ENCODE results near the gene TRUB1. TPM values are rescaled to one million over a fixed set of nuclear protein-coding genes. Genes with fewer than 3 reads are reported as not detected.

TRUB1 gene
- total RNA-seq, 1 donor from 2014 or later: 21.2 TPM

- H3K27me3 Mint-ChIP-seq: no peaks in the 10 kb centered on the region
- no peak for TF ChIP-seq CTCF (IDR thresholded peaks at IDR 0.05; ENCODE audit: unreplicated experiment)
- H3K27ac Mint-ChIP-seq: no peak overlapping the region
- no peaks in the 10 kb centered on the region for H3K36me3 Mint-ChIP-seq (ENCODE audit: insufficient read depth)
- H3K4me3 Mint-ChIP-seq (ENCODE audit: low read depth): no peak overlapping the region
- DNase-seq (ENCODE audit: low spot score, unreplicated experiment): no peak
- no peaks in the 10 kb centered on the region for H3K9me3 Mint-ChIP-seq (ENCODE audit: low read depth)
- H3K4me1 Mint-ChIP-seq (ENCODE audit: low read depth): no peaks in the 10 kb centered on the region
Measured at GRCh38 chr10:114995468-114996247, 57.7 kb downstream of the TRUB1 start.

GRCh38 chr10:114996542-114996941 lies 58.5 kb downstream of the TRUB1 start:
- no peaks in the 10 kb centered on the region for H3K27me3 Mint-ChIP-seq
- no peak for TF ChIP-seq CTCF (IDR thresholded peaks at IDR 0.05; ENCODE audit: unreplicated experiment)
- no peak overlapping the region for H3K27ac Mint-ChIP-seq
- no peak for DNase-seq (ENCODE audit: low spot score, unreplicated experiment)
- no peaks in the 10 kb centered on the region for H3K4me1 Mint-ChIP-seq (ENCODE audit: low read depth)
- no peaks in the 10 kb centered on the region for H3K9me3 Mint-ChIP-seq (ENCODE audit: low read depth)
- no peak overlapping the region for H3K4me3 Mint-ChIP-seq (ENCODE audit: low read depth)
- no peaks in the 10 kb centered on the region for H3K36me3 Mint-ChIP-seq (ENCODE audit: insufficient read depth)

DNA sequence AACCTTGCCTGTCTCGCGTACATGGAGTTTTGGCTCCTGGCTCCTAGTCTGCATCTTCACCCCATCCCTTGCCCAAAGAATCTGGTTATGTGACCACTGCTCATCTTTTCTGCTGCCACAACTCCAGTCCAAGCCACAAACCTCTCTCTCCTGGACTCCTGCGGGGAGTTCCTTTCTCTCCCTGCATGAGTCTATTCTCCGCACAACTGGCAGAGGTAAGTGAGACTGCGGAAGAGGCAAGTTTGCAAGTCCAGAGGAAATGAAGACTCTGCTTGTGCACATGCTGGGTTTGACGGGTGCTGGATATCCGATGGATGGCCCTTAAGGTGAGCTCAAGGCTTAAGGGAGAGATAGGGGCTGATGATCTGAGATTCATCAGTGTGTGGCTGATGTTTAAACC lies 61.0 kb downstream of the TRUB1 start:
- no peaks in the 10 kb centered on the region for H3K27me3 Mint-ChIP-seq
- no peaks in the 10 kb centered on the region for H3K9me3 Mint-ChIP-seq (ENCODE audit: low read depth)
- no peak overlapping the region for H3K27ac Mint-ChIP-seq
- H3K4me3 Mint-ChIP-seq (ENCODE audit: low read depth): no peak overlapping the region
- no peaks in the 10 kb centered on the region for H3K36me3 Mint-ChIP-seq (ENCODE audit: insufficient read depth)
- DNase-seq (ENCODE audit: low spot score, unreplicated experiment): no peak
- no peaks in the 10 kb centered on the region for H3K4me1 Mint-ChIP-seq (ENCODE audit: low read depth)
- TF ChIP-seq CTCF (IDR thresholded peaks at IDR 0.05; ENCODE audit: unreplicated experiment): no peak

- Mint-ChIP-seq H3K27ac (no peak overlapping the region), H3K4me1 (ENCODE audit: low read depth) (no peaks in the 10 kb centered on the region), H3K27me3 (peaks cover 6% of the 10 kb centered on the region), H3K9me3 (ENCODE audit: low read depth) (no peaks in the 10 kb centered on the region), H3K36me3 (ENCODE audit: insufficient read depth) (no peaks in the 10 kb centered on the region), H3K4me3 (ENCODE audit: low read depth) (no peak overlapping the region)
- DNase-seq (ENCODE audit: low spot score, unreplicated experiment): no peak
- TF ChIP-seq CTCF (IDR thresholded peaks at IDR 0.05; ENCODE audit: unreplicated experiment): no peak
Measured at GRCh38 chr10:115001506-115002381, 63.7 kb downstream of the TRUB1 start.

DNA sequence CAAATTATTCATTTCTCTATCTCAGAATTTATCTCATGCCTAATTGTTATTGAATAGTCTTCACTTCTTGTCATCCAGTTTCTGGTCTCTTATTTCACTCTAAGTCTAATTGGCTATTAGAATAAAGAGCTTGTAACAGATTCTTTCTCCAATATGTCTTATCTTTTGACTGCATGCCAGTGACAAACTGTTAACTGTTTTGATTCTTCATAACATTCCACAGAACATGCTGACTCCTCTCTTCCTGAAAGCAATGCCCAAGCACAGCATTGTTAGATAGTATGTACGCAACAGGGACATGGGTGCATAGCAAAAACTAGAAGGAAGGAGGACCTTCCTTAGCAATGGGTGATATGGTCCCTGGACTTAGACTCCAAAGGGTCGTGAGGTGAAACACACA lies 65.4 kb downstream of the TRUB1 start:
- Mint-ChIP-seq H3K4me1 (ENCODE audit: low read depth) (peaks cover 3% of the 10 kb centered on the region), H3K4me3 (ENCODE audit: low read depth) (no peak overlapping the region), H3K27me3 (peaks cover 6% of the 10 kb centered on the region), H3K27ac (no peak overlapping the region), H3K36me3 (ENCODE audit: insufficient read depth) (no peaks in the 10 kb centered on the region), H3K9me3 (ENCODE audit: low read depth) (no peaks in the 10 kb centered on the region)
- no peak for TF ChIP-seq CTCF (IDR thresholded peaks at IDR 0.05; ENCODE audit: unreplicated experiment)
- DNase-seq (ENCODE audit: low spot score, unreplicated experiment): no peak

Measured in progenitor cell of endocrine pancreas (in vitro differentiated cells).